Measurements from ENCODE around the gene TFPI2. TPM values are rescaled to one million over a fixed set of nuclear protein-coding genes. Genes with fewer than 3 reads are reported as not detected.
A peak's percentile ranks its signal among the peaks of the same experiment; 100 is the strongest.

TFPI2 gene
- total RNA-seq, 1 donor from 2014 or later: 0.41 TPM

DNA sequence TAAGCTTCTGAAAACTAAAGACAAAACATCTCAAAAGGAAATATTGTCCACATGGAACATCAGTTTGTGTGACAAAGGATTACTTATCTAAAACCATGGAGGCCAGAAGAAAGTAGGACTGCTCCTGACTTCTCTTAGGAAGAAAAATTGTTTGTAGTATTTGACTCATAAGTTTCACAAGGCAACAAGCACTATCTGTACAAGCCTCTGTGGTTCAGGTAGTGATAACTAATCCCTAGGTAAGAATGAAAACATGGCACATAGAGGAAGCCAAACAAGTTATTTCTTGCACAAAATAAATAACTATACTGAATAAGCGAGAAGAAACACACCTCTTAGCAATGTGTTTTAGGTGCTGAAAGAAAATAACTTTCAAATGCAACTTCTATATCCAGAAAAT lies 30.3 kb downstream of the TFPI2 start:
- FAIRE-seq (no peak), DNase-seq (ENCODE audit: low spot score in 2 of 2) (no peak)

DNA sequence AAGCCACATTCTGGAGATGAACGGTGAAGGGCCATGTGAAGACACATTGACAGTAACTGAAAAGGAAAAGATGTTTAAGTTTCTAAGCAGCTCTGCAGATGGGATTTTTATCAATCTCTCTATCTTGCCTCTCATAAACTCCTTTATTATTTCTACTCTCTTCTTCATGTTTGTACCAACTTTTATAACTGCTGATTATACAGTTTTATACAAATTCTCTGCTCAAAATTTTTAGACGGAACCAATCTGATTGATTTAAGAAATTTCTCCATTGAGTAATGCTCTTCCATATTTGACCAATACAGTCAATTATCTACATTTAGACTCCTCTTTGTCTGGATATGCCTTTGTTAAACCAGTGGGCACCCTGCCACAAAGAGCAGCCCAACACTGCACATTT lies 31.7 kb downstream of the TFPI2 start:
- DNase-seq (ENCODE audit: low spot score in 2 of 2) (no peak), FAIRE-seq (no peak)

DNA sequence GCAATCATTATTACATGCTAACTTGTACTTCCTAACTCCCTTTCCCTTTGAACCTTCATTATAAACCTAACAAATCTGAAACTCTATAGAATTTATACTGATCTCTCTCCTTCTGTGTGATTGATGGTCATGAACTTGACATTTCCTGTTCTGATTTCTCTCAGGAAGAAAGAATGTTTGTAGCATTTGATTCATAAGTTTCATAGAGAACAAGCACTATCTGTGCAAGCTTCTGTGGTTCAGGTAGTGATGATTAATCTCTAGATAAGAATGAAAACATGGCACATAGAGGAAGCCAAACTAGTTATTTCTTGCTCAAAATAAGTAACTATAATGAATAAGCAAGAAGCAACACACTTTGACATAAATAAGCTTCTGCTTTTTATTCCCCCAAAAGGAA lies 34.2 kb downstream of the TFPI2 start:
- DNase-seq (ENCODE audit: low spot score in 2 of 2): no peak
- FAIRE-seq: no peak

DNA sequence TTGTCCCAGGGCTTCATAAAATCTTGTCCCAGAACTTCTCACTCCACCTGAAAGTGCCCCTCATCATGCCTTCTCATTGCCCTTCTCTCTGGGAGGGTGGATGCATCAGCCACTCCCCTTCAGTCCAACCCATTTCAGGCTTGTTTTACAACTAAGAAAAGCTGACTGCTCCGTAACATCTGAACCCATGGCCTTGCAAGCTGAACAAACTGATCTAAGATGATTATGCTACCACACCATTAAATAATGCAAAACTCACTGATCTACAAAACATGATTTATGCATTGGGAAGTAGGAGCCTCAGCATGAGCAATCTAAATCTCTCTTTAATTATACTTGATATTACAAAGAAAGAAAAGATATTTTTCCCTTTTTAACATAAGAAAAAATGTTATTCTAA lies 34.8 kb downstream of the TFPI2 start:
- no peak for DNase-seq (ENCODE audit: low spot score in 2 of 2)

DNA sequence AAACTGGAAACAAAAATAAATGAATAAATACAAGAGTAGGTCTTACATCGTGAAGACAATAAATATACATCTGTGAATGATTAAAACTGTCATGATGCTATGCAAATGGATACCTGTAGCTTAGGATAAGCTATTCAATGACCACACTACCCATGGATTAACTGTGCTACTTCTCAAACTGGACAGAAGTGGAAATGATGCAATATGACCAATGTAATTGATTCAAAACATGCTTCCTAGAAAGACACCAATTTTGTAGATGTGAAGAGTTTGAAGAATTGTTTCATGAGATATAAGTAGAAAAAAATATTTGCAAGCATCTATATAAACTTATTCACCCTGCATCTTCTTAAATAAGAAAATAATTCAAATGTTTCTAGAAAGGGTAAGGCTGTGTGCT lies 36.1 kb downstream of the TFPI2 start:
- DNase-seq (ENCODE audit: low spot score in 2 of 2) (no peak), FAIRE-seq (no peak)

More for the DNA sequence above, 34.8 kb downstream of the TFPI2 start:
- FAIRE-seq: no peak

DNA sequence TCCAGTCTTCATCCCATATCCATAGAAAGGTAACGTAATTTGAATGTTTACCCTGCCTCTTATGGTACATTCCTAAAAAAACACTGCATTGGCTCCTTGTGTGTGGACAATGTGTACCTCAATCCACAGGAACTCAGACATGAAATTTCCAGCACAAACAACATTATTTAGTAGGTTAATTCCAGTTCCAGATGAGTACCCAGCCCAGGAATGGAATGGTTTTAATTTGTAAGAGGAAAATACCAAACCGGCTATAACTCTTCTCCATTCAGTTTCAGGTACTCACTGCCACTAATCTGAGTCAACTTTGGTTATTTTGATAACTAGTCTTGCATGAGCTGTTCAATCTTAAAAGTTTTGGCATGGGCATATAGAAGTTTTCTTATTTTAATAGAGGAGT lies 39.0 kb downstream of the TFPI2 start:
- FAIRE-seq: no peak
- no peak for DNase-seq (ENCODE audit: low spot score in 2 of 2)

DNA sequence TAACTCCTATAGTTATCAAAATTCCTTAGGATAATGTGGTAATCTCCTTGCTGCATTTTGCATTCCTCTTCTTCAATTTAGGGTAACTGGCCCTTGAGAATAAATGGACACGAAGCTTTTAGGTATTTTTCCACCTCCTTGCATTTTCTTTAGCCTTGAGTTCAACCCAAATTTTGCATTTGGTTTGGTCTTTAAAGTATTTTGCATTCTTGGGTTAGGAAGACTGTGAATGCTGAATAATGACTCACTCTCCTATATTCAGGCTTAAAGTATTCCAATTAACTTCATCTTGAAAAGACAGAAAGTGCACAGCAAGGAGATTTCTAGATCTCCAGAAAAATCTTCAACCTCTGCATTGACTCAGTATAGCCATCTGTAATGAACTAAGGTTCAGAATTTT lies 47.3 kb downstream of the TFPI2 start:
- DNase-seq (ENCODE audit: low spot score in 2 of 2) (no peak), FAIRE-seq (no peak)

DNA sequence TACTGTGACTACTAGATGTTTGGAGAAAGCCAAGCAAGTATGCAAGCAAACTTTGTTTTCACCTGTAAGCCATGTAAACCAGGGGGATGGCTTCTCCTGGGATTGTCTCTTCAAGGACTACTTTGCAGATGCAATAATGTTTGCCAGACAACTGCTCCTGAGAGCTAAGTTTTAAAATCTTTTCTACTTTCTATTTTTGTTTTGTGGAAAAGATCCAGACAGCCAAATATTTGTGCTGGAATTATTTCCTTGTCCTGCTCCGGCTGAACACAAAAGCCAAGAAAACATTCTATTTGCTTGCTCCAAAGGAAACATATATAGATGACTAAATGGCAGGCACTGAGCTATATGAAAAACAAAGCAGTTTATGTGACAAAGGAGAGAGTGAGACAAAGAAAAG lies 51.6 kb downstream of the TFPI2 start:
- no peak for FAIRE-seq
- no peak for DNase-seq (ENCODE audit: low spot score in 2 of 2)

DNA sequence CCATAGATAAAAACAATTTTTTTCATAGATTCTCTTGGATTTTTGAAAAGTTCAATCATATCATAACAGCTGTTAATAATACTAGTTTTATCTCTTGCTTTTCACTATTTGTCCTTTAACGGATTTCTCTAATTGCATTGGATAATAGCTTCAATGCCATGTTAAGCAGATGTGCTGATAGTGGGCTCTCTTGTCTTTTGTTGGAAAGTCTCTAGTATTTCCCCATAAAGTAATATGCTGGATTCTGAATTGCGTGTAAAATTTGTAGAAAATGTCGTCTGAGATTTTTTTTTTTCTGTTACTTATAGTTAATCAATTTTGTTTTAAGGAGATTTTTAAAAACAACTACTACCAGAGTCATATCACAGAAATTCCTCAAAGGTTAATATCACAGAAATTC lies 53.3 kb downstream of the TFPI2 start:
- FAIRE-seq: no peak

DNA sequence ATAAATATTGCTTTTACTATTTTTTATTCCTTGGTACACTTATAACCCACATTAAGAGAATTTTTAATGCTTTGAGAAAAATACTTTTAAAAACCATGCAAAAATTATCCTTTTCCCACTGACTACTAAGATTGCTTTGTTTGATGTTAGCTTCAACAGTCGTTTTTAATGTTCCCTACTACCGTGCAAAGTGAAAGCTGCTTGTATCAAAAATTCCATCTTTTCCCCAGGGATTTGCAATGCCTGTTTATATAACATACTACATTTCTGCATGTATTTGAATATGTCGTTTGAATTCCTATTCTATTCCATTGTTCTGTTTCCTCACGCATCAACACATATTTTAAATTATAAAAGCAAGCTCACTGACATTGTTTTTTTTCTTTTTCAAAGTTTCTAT lies 54.4 kb downstream of the TFPI2 start:
- DNase-seq (ENCODE audit: low spot score in 2 of 2) (no peak), FAIRE-seq (no peak)

More for the DNA sequence above, 53.3 kb downstream of the TFPI2 start:
- DNase-seq (ENCODE audit: low spot score in 2 of 2): no peak

DNA sequence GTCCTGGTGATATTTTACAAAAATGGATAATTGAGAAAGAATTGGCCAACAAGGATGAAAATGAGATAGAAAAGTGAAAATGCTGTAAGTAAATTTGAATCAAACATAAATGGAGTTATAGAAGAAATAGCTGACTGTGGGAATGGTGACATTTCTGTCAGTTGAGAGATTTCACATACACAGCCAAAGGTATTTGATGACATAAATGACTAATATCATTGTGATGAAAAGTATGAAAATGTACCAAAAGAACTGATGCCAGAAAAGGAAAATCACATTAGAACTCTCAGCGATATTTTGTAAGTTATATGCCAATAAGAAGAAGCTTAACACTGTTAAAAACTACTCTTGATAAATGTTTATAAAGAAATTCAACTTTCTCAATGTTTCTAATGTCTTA lies 54.9 kb downstream of the TFPI2 start:
- FAIRE-seq: peak; percentile 10
- DNase-seq (ENCODE audit: low spot score in 2 of 2): no peak

Small RNAs within 50 kb of the gene (small RNA-seq; reads per million reads assigned to genes)
- not detected for gene AC002076.2

Other genes starting within 250 kb of the TFPI2 start
- gene GNGT1, start 15.8 kb upstream of the TFPI2 start, total RNA-seq: not detected
- gene GNG11, start 31.0 kb upstream of the TFPI2 start, total RNA-seq: 4.9 TPM
- 25.7 TPM for gene BET1, start 113.6 kb upstream of the TFPI2 start, total RNA-seq